Transverse colon (tissue), 4 donors: ENCODE measurements around the gene MGAT4A. TPM values are rescaled to one million over a fixed set of nuclear protein-coding genes. Genes with fewer than 3 reads are reported as not detected.
A peak's percentile ranks its signal among the peaks of the same experiment; 100 is the strongest.

ENCODE experiments used
- DNase-seq: peaks from one replicate; pipeline ENCODE4 v3.0.0-alpha.2; 2019
- H3K27ac ChIP-seq, 4 donors: fragments of 200-600 bp; sonication (generic); 2 replicates each; pipeline ENCODE4 v1.5.1; 2016 to 2018; ENCODE audit warnings: inconsistent platforms in 4 of 4
- H3K27me3 ChIP-seq: fragments of 200-600 bp; sonication (generic); 2 replicates; pipeline ENCODE4 v1.5.1; 2017; ENCODE audit warnings: inconsistent platforms
- H3K36me3 ChIP-seq, 4 donors: fragments of 200-600 bp; sonication (generic); 2 replicates each; pipeline ENCODE4 v1.5.1; 2017 to 2019; ENCODE audit warnings: inconsistent platforms in 4 of 4
- H3K4me1 ChIP-seq, 4 donors: fragments of 200-600 bp; sonication (generic); 2 replicates each; pipeline ENCODE4 v1.5.1; 2017 to 2020; ENCODE audit warnings: inconsistent platforms in 4 of 4
- H3K4me3 ChIP-seq, 4 donors: fragments of 200-600 bp; sonication (generic); 1 replicate in 1 of 4; 2 replicates in 3 of 4; pipeline versions ENCODE4 v1.5.1 to v1.6.1; 2017 to 2019; ENCODE audit warnings: inconsistent platforms in 4 of 4
- H3K9me3 ChIP-seq, 2 donors: fragments of 200-600 bp; sonication (generic); 2 replicates each; pipeline ENCODE4 v1.5.1; 2017 to 2019; ENCODE audit warnings: inconsistent platforms in 2 of 2
- CTCF ChIP-seq, 5 experiments: fragments of 200-600 bp in 3 of 5; fragments of 450-650 bp in 2 of 5; sonication (generic) in 3 of 5; IDR thresholded peaks; 1 replicate in 2 of 5; 2 replicates in 3 of 5; pipeline ENCODE4 v1.5.1; 2016 to 2017; ENCODE audit warnings: antibody characterized with exemption in 5 of 5, inconsistent platforms in 3 of 5, mild to moderate bottlenecking in 2 of 5, moderate library complexity in 1 of 5
- EP300 ChIP-seq: sonication (generic); formaldehyde crosslinking; IDR thresholded peaks from one replicate; pipeline ENCODE4 v1.6.1; 2017; ENCODE audit warnings: antibody characterized with exemption, low read depth
- POLR2A ChIP-seq: fragments of 450-650 bp; IDR thresholded peaks from one replicate; pipeline ENCODE4 v1.6.1; 2016; ENCODE audit warnings: antibody characterized with exemption, mild to moderate bottlenecking, moderate library complexity
- POLR2AphosphoS5 ChIP-seq, 3 donors: sonication (generic); formaldehyde crosslinking; IDR thresholded peaks; one replicate each; pipeline ENCODE4 v1.6.1; 2016; ENCODE audit warnings: antibody characterized with exemption in 3 of 3
- WGBS, 2 donors: methylation state at CpG; one replicate each; pipeline ENCODE4 v1.1.5; 2018; ENCODE audit warnings: low coverage in 1 of 2; 5-methylcytosine and 5-hydroxymethylcytosine counted together
- in situ Hi-C, 4 donors: fragments of 200-750 bp; cut with MboI; loops; one replicate each; pipeline versions ENCODE4 v1.15.0 to v1.15.1; 2017; ENCODE audit warnings: low sequenced_read_pairs in 3 of 4, low pct_ligation_motif_present in 1 of 4, low pct_unique_long_range_greater_than_20kb in 1 of 4
- intact Hi-C: fragments of 100-400 bp; cut with DNase I; formaldehyde crosslinking; loops from one replicate; pipeline ENCODE4 v1.15.1; 2023; ENCODE audit warnings: low total_unique reads
- total RNA-seq, 4 donors: library from RNA; depleted of rRNA; stranded (reverse); fragments of >200 nt; gene quantifications; one replicate each; pipeline ENCODE4 v1.1.0, GENCODE V29; 2016

The MGAT4A gene
- total RNA-seq, 4 donors from 2014 or later = 29.9 to 237 (median 124) TPM

GRCh38 chr2:98738304-98738703 lies 7.4 kb upstream of the MGAT4A start:
- Histone ChIP-seq H3K4me3 (no peak overlapping the region), H3K27ac (no peak overlapping the region), H3K27me3 (no peaks in the 10 kb centered on the region), H3K4me1 (peaks cover 0 to 17% (median 10%) of the 10 kb centered on the region in 4 donors), H3K9me3 (no peaks in the 10 kb centered on the region), H3K36me3 (no peaks in the 10 kb centered on the region)
- 91 to 100% methylated on average over 1 to 3 of the region's 3 CpGs for WGBS, 2 donors
- intact Hi-C loops (no loop called here), in situ Hi-C loops (no loop called here)
- DNase-seq = no peak
- TF ChIP-seq EP300 = no peak
- TF ChIP-seq POLR2AphosphoS5 (IDR thresholded peaks at IDR 0.05) = no peak
- no peak for TF ChIP-seq POLR2A
- TF ChIP-seq CTCF (IDR thresholded peaks at IDR 0.05) = no peak

DNA sequence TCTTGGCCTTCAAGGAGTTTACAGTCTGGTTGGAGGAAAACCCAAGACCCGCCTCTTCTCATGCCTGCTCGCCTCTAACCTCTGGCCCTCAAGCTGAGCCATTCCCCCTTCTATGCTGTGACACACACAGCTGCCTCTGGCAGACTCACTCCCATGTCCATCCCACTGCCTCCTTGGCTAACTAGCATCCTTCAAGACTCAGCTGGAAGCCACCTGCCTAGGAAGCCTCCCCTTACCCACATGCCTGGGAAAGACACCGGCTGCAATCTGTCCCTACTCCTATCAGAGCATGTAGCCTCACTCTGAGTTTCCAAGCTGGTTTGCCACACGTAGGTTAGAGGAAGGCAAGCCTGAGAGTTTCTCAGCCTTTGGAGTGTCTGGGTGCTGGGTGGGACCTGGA lies 6.9 kb upstream of the MGAT4A start:
- intact Hi-C loops (no loop called here), in situ Hi-C loops (no loop called here)
- Histone ChIP-seq H3K4me1 (peaks cover 0 to 21% (median 10%) of the 10 kb centered on the region in 4 donors), H3K27ac (no peak overlapping the region), H3K27me3 (no peaks in the 10 kb centered on the region), H3K4me3 (no peak overlapping the region), H3K9me3 (no peaks in the 10 kb centered on the region), H3K36me3 (no peaks in the 10 kb centered on the region)
- WGBS, 2 donors = 92% methylated on average over 4 of the region's 4 CpGs; no CpG with 5 or more reads in 1 of the 2 donors
- DNase-seq = no peak
- TF ChIP-seq EP300 (no peak), POLR2AphosphoS5 (IDR thresholded peaks at IDR 0.05) (no peak), POLR2A (no peak), CTCF (IDR thresholded peaks at IDR 0.05) (no peak)

DNA sequence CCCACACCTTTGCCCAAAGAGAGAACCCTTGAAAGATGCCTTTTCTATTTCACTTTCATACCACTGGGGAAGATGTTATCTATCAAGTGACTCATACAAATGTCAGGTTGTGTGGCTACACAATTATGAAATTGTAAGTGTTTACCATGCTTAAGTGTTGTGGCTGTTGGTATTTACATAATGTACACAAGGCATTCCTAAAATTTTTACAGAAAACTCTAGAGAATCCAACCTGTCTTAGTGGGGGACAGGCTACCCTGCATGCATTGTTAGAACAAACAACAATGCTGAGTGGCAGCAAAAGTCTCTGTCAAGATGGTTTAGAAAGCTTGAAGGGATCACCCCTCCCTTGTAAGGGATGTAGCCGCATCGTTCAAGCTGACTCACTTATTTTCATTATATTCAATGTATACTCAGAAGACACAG lies 5.5 kb upstream of the MGAT4A start:
- Histone ChIP-seq H3K4me1 (peaks cover 0 to 31% (median 18%) of the 10 kb centered on the region in 4 donors), H3K36me3 (no peaks in the 10 kb centered on the region), H3K27ac (no peak overlapping the region), H3K4me3 (no peak overlapping the region), H3K27me3 (no peaks in the 10 kb centered on the region), H3K9me3 (no peaks in the 10 kb centered on the region)
- TF ChIP-seq CTCF (IDR thresholded peaks at IDR 0.05) (no peak), POLR2A (no peak), EP300 (no peak), POLR2AphosphoS5 (IDR thresholded peaks at IDR 0.05) (no peak)
- in situ Hi-C loops = no loop called here
- WGBS, 2 donors = 60 to 85% methylated on average over 1 to 2 of the region's 2 CpGs
- intact Hi-C loops = no loop called here
- no peak for DNase-seq

DNA sequence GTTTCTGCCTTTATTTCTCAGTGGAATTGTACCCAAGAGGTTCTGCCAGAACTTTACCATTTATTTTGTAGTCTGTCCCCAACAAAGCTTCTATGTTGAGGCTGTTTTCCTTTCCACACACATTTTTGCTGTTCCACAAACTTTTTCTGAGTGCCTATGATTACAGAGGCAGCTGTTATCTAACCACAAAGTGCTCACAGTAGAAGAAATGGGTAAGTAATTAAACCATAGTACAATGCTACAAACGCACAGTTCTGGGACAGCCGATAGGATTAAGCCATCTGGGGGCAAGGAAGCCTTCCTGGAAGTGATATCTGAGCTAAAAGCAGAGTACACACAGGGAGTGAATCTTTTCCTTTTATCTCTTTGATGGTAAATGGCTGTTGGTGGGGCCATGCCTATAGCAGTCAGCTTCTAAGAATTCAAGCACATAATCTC lies 3.9 kb upstream of the MGAT4A start:
- no peak for DNase-seq
- H3K27ac ChIP-seq = peak overlapping the region; percentile 54 to 99 (median 77)

More for the DNA sequence above, 3.9 kb upstream of the MGAT4A start:
- intact Hi-C loops (loop anchor here (5.0 kb wide), 1 partner anchor 72 kb away; no protein-coding TSS in a partner anchor), in situ Hi-C loops (no loop called here)
- Histone ChIP-seq H3K9me3 (no peaks in the 10 kb centered on the region), H3K4me1 (peaks cover 0 to 31% (median 18%) of the 10 kb centered on the region in 4 donors), H3K36me3 (no peaks in the 10 kb centered on the region), H3K4me3 (no peak overlapping the region), H3K27me3 (no peaks in the 10 kb centered on the region)
- TF ChIP-seq CTCF (IDR thresholded peaks at IDR 0.05) (no peak), POLR2A (no peak), EP300 (no peak), POLR2AphosphoS5 (IDR thresholded peaks at IDR 0.05) (no peak)
- WGBS, 2 donors = 0 to 43% methylated on average over 1 to 2 of the region's 2 CpGs
